ENCODE data around the gene PBLD.
"Not testable (repeated sequence)": the region's sequence is repeated elsewhere in the genome, so short reads cannot be mapped to it uniquely, and the experiment has no call there.

Gene PBLD

GRCh38 chr10:68277814-68278213 lies 54.9 kb downstream of the PBLD start:
- not testable (repeated sequence) for DNase-seq

GRCh38 chr10:68276224-68276623 lies 56.5 kb downstream of the PBLD start:
- no peak for DNase-seq

GRCh38 chr10:68275600-68276126 lies 57.1 kb downstream of the PBLD start:
- DNase-seq, result no peak

GRCh38 chr10:68272833-68273232 lies 59.9 kb downstream of the PBLD start:
- no peak for DNase-seq

- no peak for DNase-seq
These were observed 61.4 kb downstream of the PBLD start for GRCh38 chr10:68271196-68271882.

GRCh38 chr10:68269562-68270290 lies 63.0 kb downstream of the PBLD start:
- DNase-seq, result no peak

- no peak for DNase-seq
These were observed 71.4 kb downstream of the PBLD start for GRCh38 chr10:68261132-68261856.

GRCh38 chr10:68253346-68253745 lies 79.4 kb downstream of the PBLD start:
- DNase-seq, result no peak

GRCh38 chr10:68251625-68252495 lies 80.9 kb downstream of the PBLD start:
- DNase-seq, result no peak

- DNase-seq, result no peak
These were observed 81.6 kb downstream of the PBLD start for GRCh38 chr10:68251151-68251550.

GRCh38 chr10:68249297-68249696 lies 83.4 kb downstream of the PBLD start:
- no peak for DNase-seq

- no peak for DNase-seq
These were observed 84.8 kb downstream of the PBLD start for GRCh38 chr10:68247931-68248330.

GRCh38 chr10:68246397-68246796 lies 86.3 kb downstream of the PBLD start:
- not testable (repeated sequence) for DNase-seq

GRCh38 chr10:68242051-68242450 lies 90.7 kb downstream of the PBLD start:
- no peak for DNase-seq

- DNase-seq, result no peak
These were observed 93.1 kb downstream of the PBLD start for GRCh38 chr10:68239596-68240150.

- no peak for DNase-seq
These were observed 93.7 kb downstream of the PBLD start for GRCh38 chr10:68239069-68239468.

- no peak for DNase-seq
These were observed 94.4 kb downstream of the PBLD start for GRCh38 chr10:68238371-68238770.

GRCh38 chr10:68237173-68237572 lies 95.6 kb downstream of the PBLD start:
- no peak for DNase-seq

GRCh38 chr10:68235581-68235980 lies 97.1 kb downstream of the PBLD start:
- no peak for DNase-seq

- no peak for DNase-seq
These were observed 97.6 kb downstream of the PBLD start for GRCh38 chr10:68235111-68235510.

GRCh38 chr10:68233046-68233445 lies 99.7 kb downstream of the PBLD start:
- no peak for DNase-seq

Measured in GOT3 (cell line).